GF-D8 (cell line): Measurements from ENCODE around the gene IFITM10.

ENCODE experiments used
- DNase-seq: peaks from one replicate; lab custom pipeline; 2025; lab: John Stamatoyannopoulos, UW

The IFITM10 gene

GRCh38 chr11:1752907-1753228, 2.5 kb upstream of the IFITM10 start:
- DNase-seq, result no peak

DNA sequence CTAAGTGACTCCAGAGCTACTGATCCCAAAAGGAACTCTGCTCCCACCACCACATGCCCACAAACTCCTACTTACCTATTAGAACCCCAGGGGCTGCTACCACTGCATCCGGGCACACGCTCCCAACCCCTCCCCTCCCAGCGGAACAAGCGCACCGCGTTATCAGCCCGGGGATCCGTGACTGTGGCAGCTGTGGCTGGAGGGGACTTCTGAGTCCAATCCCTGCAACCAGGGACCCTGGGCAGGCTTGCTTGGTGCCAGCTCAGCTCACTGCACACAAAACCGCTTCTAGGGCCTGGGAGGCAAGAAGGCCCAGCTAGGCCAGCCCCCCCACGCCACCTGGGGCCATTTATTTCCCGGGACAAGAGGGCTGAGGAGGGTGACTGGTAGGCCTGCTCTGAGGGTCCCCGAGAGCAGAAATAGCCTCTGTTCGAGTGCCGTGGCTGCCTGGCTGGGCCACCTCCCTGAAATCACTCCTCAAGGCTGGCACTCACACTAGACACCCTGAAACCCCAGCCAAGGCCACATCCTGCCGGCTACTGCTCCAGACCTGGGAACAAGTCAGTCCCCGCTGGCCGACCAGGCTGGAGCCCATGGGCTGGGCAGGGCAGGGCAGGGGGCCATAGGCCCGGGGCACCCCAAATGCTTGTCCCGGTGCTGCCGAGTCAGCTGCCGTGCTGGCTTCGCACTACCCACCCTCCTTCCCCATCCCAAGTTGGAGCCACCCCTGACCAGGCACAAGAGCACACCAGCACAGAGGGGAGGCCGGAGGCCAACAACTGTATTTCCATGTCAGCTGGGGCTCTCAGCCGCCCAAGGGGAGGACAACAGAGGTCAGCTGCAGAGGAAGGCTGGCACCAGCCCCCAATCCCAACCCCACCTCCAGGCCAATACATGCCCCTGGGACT, 1.9 kb upstream of the IFITM10 start:
- DNase-seq, result no peak

- no peak for DNase-seq
These were observed 1.1 kb upstream of the IFITM10 start for GRCh38 chr11:1751531-1751921.

DNA sequence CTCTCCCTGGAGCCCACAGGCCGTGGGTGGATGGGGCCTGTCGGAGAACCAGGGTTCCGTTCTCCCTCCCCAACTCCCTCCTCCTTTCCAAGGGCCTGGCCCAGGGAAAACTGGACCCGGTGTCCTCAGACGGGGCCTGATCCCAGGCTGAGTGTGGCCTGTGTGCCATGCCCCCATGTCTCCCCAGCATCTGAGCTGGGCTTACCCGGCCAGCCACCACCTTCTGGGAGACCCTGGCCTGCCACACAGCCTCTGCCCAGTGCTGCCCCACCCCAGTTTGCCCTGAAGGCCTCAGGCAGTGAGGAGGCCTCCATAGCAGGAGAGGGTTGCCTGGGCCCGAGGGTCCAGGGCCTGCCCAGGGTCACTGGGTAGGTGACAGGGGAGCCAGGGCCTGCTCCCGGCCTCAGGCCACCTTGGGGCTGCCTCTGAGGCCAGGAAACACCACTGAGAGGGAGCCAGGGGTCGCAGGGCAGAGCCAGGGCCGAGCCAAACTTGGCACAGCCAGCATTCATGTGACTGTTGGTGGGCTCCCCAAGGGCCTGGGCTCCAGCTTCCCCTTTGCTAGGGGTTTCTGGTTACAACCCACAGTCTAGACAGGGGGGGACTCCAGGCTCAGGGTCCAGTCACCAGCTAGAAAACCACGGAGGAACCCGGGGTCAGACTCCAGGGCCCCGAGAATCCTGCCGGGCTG, 590 bp upstream of the IFITM10 start:
- no peak for DNase-seq

GRCh38 chr11:1749395-1750351, 722 bp downstream of the IFITM10 start:
- no peak for DNase-seq

- no peak for DNase-seq
These were observed 1.6 kb downstream of the IFITM10 start for GRCh38 chr11:1748636-1749394.

DNA sequence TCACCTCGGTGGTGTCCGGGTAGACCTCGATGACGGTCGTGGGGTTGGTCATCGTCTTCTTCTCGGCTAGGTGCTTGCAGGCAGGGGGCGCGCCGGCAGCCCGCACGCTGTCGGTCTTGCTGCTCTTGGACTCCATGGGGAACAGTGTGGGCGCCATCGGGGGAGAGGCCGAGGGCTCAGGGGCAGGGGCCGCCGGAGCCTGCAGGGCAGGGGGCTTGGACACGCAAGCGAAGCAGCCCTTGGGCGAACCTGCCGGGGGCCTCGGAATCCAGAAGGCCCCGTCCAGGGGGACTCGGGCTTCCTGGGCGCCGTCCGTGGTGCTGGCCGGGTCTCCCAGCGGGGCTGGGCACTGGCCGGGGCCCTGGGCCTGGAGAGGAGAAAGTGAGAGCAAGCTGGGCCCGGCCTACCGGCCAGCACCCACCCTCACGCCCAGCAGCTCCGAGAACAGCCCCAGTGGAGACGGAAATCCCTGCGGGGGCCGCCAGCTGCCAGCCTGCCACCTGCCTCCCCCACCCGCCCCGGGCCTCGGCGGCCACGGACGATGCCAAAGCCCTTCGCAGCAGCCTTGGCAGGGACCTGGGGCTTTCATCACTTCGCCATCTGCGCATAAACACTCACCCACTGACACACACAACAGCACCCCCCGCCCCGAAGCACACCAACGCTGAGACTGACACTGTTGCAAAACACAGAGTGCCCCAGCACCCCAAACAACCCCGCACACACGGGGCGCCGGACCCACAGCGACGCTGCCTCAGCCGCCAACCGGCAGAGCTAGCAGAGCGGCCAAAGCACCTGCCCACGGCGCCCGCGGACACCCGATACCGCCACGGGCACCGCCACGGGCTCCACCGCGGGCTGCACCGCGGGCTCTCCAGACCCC, 2.4 kb downstream of the IFITM10 start:
- DNase-seq, result no peak

DNA sequence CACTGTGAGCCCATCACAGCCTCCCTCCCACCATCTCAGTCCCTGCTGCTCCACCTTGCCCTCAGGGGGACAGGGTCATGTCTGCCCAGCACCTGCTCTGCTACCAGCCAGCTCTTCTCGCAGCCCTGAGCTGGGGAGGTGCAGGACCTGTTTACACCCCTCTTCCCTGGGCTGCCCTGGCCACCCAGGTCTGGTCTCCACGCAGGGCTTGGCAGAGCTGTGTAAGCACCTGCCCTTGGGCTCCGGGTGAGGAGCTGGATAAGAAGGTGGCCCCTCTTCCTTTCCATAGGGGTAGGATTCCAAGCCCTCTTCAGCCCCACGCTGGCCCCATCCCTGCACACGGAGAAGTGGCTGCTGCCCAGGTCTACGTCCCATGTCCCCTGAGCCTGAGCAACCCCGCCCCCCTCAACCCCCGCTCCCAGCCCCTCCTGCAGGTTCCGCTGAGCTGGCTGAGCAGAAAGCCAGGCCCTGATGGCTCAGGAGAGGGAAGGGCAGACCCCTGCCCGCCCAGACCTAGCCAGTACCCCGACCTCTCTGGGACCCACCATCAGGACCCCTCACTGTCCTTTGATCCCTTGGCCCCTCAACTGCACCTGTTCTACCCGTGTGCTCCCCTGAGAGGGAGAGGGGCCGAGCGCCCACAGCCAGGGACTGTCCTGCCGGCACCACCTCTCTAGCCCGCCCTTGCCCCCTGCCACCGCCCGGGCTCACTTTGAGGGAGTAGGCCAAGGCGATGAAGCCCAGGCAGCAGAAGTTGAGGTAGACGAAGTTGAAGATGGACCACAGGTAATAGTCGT, 3.2 kb downstream of the IFITM10 start:
- DNase-seq, result no peak

DNA sequence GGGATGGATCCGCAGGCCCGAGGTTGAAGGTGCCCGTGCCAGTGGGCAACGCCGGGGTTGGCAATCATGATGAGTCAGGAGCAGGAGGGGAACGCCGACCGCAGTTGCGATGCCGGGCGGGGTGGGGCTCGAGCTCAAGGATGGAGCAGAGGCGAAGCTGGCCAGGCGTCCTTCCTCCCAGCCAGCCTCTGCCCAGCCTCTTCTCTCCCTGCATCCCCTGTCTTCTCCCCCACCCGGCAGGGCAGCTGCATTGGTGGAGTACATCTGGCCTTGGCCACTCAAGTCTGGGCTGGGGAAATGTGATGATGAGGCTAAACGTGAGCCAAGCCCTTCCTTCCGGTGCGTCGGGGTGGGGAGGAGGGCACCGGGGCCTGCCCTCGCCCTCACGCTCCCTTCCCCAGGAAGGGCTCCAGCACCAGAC, 3.9 kb downstream of the IFITM10 start:
- DNase-seq, result no peak

DNA sequence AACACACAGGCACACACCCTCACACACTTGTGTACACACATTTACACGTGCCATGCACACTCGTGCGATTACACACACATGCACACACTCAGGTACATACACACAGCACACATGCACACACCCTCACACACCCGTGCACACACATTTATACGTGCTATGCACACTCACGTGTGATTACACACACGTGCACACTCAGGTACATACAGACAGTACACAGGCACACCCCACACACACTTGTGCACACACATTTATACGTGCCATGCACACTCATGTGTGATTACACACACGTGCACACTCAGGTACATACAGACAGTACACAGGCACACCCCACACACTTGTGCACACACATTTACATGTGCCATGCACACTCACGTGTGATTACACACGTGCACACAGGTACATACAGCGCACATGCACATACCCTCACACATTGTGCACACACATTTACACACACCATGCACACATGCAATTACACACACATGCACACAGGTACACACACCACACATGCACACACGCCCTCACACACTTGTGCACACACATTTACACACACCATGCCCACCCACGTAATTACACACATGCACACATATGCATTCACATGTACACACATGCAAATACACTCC, 4.6 kb downstream of the IFITM10 start:
- DNase-seq, result no peak

DNA sequence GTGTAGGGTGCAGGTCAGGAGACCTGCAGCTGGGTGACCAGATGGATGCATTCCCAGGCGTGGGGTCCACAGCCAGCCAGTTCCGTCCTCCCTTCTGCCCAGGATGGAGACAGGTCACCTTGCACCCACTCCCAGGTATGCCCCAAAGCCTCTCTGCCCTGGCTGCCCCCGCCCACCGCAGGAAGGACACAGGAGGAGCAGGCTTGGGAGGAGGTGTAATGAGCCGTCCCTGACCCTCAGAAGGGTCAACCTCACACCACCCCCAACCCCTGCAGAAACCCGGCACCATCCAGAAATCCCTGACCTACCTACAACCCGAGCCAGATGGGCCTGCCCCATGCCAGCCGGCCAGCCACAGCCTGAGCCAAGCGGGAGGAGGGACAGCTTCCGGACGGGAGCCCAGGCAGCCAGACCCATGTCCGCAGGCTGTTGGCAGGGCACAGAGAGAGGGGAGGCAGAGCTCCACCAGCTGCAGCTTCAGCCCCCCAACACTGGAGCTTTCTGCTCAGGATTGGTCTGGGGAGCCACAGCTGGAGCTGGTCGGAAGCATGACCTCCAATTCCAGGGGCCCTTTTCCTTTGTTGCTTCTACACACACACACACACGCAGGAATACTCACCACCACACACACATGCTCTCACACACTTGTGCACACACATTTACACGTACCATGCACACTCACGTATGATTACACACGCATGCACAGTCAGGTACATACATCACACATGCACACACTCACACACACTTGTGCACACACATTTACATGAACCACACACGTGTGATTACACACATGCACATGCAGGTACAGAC, 5.3 kb downstream of the IFITM10 start:
- no peak for DNase-seq

GRCh38 chr11:1744137-1744886, 6.1 kb downstream of the IFITM10 start:
- no peak for DNase-seq

- no peak for DNase-seq
These were observed 6.7 kb downstream of the IFITM10 start for GRCh38 chr11:1743585-1744136.

- no peak for DNase-seq
These were observed 7.4 kb downstream of the IFITM10 start for GRCh38 chr11:1742869-1743584.

DNA sequence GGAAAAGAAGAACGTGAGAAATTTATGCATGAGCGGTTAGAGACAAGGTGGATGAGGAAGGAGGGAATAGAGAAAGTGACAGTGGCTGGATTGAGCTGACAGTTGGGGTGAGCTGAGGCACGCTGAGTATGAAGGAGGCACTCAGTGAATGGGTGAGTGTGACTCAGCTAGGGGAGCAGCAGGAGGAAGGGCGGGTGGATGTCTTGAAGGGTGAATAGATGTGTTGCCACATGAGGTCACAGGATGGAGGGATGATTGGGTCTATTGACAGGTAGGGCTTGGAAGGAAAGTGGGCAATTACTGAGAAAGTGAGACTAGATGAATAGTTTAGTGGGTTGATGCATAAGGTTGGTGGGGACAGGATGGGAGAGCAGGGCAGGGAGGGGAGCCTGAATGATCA, 8.0 kb downstream of the IFITM10 start:
- no peak for DNase-seq

DNA sequence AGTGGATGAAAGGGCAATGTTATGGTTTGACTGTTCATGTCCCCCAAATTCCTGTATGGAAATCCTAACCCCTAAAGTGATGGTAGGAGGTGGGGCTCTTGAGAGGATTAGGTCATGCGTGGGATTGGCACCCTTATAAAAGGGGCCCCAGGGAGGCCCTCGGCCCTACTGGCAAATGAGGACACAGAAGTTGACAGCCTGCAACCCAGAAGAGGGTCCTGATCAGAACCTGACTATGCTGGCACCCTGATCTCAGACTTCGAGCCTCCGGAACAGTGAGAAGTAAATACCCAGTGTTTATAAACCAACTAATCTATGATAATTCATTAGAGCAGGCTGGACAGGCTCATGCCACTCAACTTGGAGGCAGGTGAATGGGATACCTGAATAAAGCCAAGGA, 8.7 kb downstream of the IFITM10 start:
- no peak for DNase-seq
